ENCODE measurements around the gene SRGAP1.
A peak's percentile ranks its signal among the peaks of the same experiment; 100 is the strongest.
"Not testable (repeated sequence)": the region's sequence is repeated elsewhere in the genome, so short reads cannot be mapped to it uniquely, and the experiment has no call there.

The SRGAP1 gene

GRCh38 chr12:63841011-63841410, 3.5 kb upstream of the SRGAP1 start:
- no peak for DNase-seq

GRCh38 chr12:63841571-63841970, 2.9 kb upstream of the SRGAP1 start:
- DNase-seq = no peak

GRCh38 chr12:63842750-63843149, 1.8 kb upstream of the SRGAP1 start:
- not testable (repeated sequence) for DNase-seq

- DNase-seq = no peak
Measured at GRCh38 chr12:63843254-63843720, 1.2 kb upstream of the SRGAP1 start.

- DNase-seq = peak; percentile 61
Measured at GRCh38 chr12:63843721-63844390, 644 bp upstream of the SRGAP1 start.

- DNase-seq = no peak
Measured at GRCh38 chr12:63845726-63846125, 1.2 kb downstream of the SRGAP1 start.

GRCh38 chr12:63846238-63846967, 1.9 kb downstream of the SRGAP1 start:
- DNase-seq = no peak

GRCh38 chr12:63848450-63848849, 4.0 kb downstream of the SRGAP1 start:
- no peak for DNase-seq

- DNase-seq = no peak
Measured at GRCh38 chr12:63849106-63849620, 4.7 kb downstream of the SRGAP1 start.

- no peak for DNase-seq
Measured at GRCh38 chr12:63849641-63850040, 5.1 kb downstream of the SRGAP1 start.

GRCh38 chr12:63853978-63854377, 9.5 kb downstream of the SRGAP1 start:
- no peak for DNase-seq

- no peak for DNase-seq
Measured at GRCh38 chr12:63855299-63855698, 10.8 kb downstream of the SRGAP1 start.

- DNase-seq = no peak
Measured at GRCh38 chr12:63857771-63858670, 13.5 kb downstream of the SRGAP1 start.

GRCh38 chr12:63859880-63860279, 15.4 kb downstream of the SRGAP1 start:
- not testable (repeated sequence) for DNase-seq

- no peak for DNase-seq
Measured at GRCh38 chr12:63862187-63862968, 17.9 kb downstream of the SRGAP1 start.

GRCh38 chr12:63862969-63863230, 18.4 kb downstream of the SRGAP1 start:
- DNase-seq = no peak

- DNase-seq = no peak
Measured at GRCh38 chr12:63863658-63864453, 19.4 kb downstream of the SRGAP1 start.

GRCh38 chr12:63864454-63864706, 19.9 kb downstream of the SRGAP1 start:
- DNase-seq = no peak

- DNase-seq = no peak
Measured at GRCh38 chr12:63865448-63865847, 20.9 kb downstream of the SRGAP1 start.

- DNase-seq = no peak
Measured at GRCh38 chr12:63867053-63867452, 22.6 kb downstream of the SRGAP1 start.

- no peak for DNase-seq
Measured at GRCh38 chr12:63869656-63870055, 25.2 kb downstream of the SRGAP1 start.

- DNase-seq = no peak
Measured at GRCh38 chr12:63870838-63871237, 26.3 kb downstream of the SRGAP1 start.

Measured in NCI-H1048 (cell line).